Neural cell (in vitro differentiated cells): ENCODE measurements around the gene C1QTNF8. TPM values are rescaled to one million over a fixed set of nuclear protein-coding genes. Genes with fewer than 3 reads are reported as not detected.

Source experiments
- H2AFZ ChIP-seq: fragments of 200-600, 300-800 bp; sonication (generic), shearing (Covaris generic); 2 replicates; pipeline ENCODE4 v1.6.0; 2014; ENCODE audit warnings: low read depth, mild to moderate bottlenecking, antibody characterized with exemption, low read length, moderate library complexity
- H3F3A ChIP-seq: fragments of 200-600 bp; shearing (Covaris generic); 2 replicates; pipeline ENCODE4 v1.6.1; 2016; ENCODE audit warnings: mild to moderate bottlenecking, moderate library complexity, mixed read lengths, antibody characterized with exemption, low read length; ENCODE audit not compliant: insufficient read depth, poor library complexity, severe bottlenecking
- H3K27ac ChIP-seq: fragments of 200-600, 300-800 bp; sonication (generic), shearing (Covaris generic); 2 replicates; pipeline ENCODE4 v1.5.1; 2014; ENCODE audit warnings: mild to moderate bottlenecking, low read length, moderate library complexity
- H3K27me3 ChIP-seq: fragments of 300-800, 200-600 bp; sonication (generic), shearing (Covaris generic); 2 replicates; pipeline ENCODE4 v1.6.0; 2014; ENCODE audit warnings: mild to moderate bottlenecking, low read depth, low read length, moderate library complexity; ENCODE audit not compliant: insufficient read depth
- H3K36me3 ChIP-seq: fragments of 300-800, 200-600 bp; sonication (generic), shearing (Covaris generic); 2 replicates; pipeline ENCODE4 v1.5.1; 2014; ENCODE audit warnings: mild to moderate bottlenecking, antibody characterized with exemption, low read length, moderate library complexity; ENCODE audit not compliant: insufficient read depth
- H3K4me2 ChIP-seq: fragments of 300-800, 200-600 bp; sonication (generic), shearing (Covaris generic); 2 replicates; pipeline ENCODE4 v1.6.0; 2014; ENCODE audit warnings: mild to moderate bottlenecking, low read length
- H3K4me3 ChIP-seq: fragments of 300-800, 200-600 bp; sonication (generic), shearing (Covaris generic); 2 replicates; pipeline ENCODE4 v1.5.1; 2014; ENCODE audit warnings: mild to moderate bottlenecking, low read length, moderate library complexity
- H3K79me2 ChIP-seq: fragments of 200-600 bp; shearing (Covaris generic); replicated peaks from 2 replicates; pipeline ENCODE4 v1.6.0; 2014; ENCODE audit warnings: mild to moderate bottlenecking, low read length, moderate library complexity; ENCODE audit not compliant: insufficient read depth
- H3K9ac ChIP-seq: fragments of 300-800, 200-600 bp; sonication (generic), shearing (Covaris generic); 2 replicates; pipeline ENCODE4 v1.6.1; 2016; ENCODE audit warnings: mild to moderate bottlenecking, low read length, mixed read lengths
- H3K9me2 ChIP-seq: fragments of 200-600 bp; shearing (Covaris generic); 2 replicates; pipeline ENCODE4 v1.6.1; 2016; ENCODE audit warnings: mild to moderate bottlenecking, low read length, mixed read lengths; ENCODE audit not compliant: insufficient read depth
- H3K9me3 ChIP-seq: fragments of 200-600, 300-800 bp; sonication (generic), shearing (Covaris generic); 2 replicates; pipeline ENCODE4 v1.6.1; 2016; ENCODE audit warnings: mild to moderate bottlenecking, mixed run types, low read length, moderate library complexity, mixed read lengths
- H4K20me1 ChIP-seq: fragments of 200-600 bp; shearing (Covaris generic); 2 replicates; pipeline ENCODE4 v1.6.1; 2016; ENCODE audit warnings: mild to moderate bottlenecking, mixed run types; ENCODE audit not compliant: insufficient read depth
- CTCF ChIP-seq: fragments of 450-650 bp; IDR thresholded peaks from 2 replicates; pipeline ENCODE4 v1.5.1; 2014; ENCODE audit warnings: antibody characterized with exemption, mild to moderate bottlenecking, moderate library complexity; ENCODE audit not compliant: poor library complexity, severe bottlenecking
- EP300 ChIP-seq: fragments of 450-650 bp; conservative IDR thresholded peaks from 2 replicates; pipeline ENCODE4 v1.6.1; 2014; ENCODE audit warnings: antibody characterized with exemption, mild to moderate bottlenecking, moderate library complexity; ENCODE audit not compliant: poor library complexity, severe bottlenecking
- EZH2 ChIP-seq: fragments of 200-600, 300-800 bp; shearing (Covaris generic), sonication (generic); IDR thresholded peaks from 2 replicates; pipeline ENCODE4 v1.6.1; 2014; ENCODE audit warnings: antibody characterized with exemption, low read length, borderline replicate concordance, mild to moderate bottlenecking; ENCODE audit not compliant: insufficient read depth, poor library complexity, severe bottlenecking
- MXI1 ChIP-seq: fragments of 450-650 bp; conservative IDR thresholded peaks from 2 replicates; pipeline ENCODE4 v1.6.1; 2014; ENCODE audit warnings: antibody characterized with exemption, mild to moderate bottlenecking; ENCODE audit not compliant: poor library complexity, severe bottlenecking
- POLR2AphosphoS5 ChIP-seq: IDR thresholded peaks from 2 replicates; pipeline ENCODE4 v1.6.1; 2012
- RAD21 ChIP-seq: fragments of 450-650 bp; conservative IDR thresholded peaks from 2 replicates; pipeline ENCODE4 v1.6.1; 2014; ENCODE audit warnings: antibody characterized with exemption, mild to moderate bottlenecking, moderate library complexity
- SMC3 ChIP-seq: fragments of 450-650 bp; conservative IDR thresholded peaks from 2 replicates; pipeline ENCODE4 v1.6.1; 2014; ENCODE audit warnings: antibody characterized with exemption, mild to moderate bottlenecking, moderate library complexity; ENCODE audit not compliant: poor library complexity
- TAF1 ChIP-seq: IDR thresholded peaks from 2 replicates; pipeline ENCODE4 v1.6.1; 2012; ENCODE audit warnings: low read depth
- polyA plus RNA-seq: library from polyadenylated mRNA; depleted of rRNA; stranded (reverse); fragments of >200 nt; gene quantifications from 2 replicates; pipeline ENCODE4 v1.2.3, GENCODE V29; 2014
- TF ChIP-seq, protein P1 (sequence below): IDR thresholded peaks from 2 replicates; pipeline ENCODE4 v1.6.1; 2012; ENCODE audit warnings: borderline replicate concordance

C1QTNF8 gene
- polyA plus RNA-seq, 1 donor from 2014 or later: 0.79 TPM

DNA sequence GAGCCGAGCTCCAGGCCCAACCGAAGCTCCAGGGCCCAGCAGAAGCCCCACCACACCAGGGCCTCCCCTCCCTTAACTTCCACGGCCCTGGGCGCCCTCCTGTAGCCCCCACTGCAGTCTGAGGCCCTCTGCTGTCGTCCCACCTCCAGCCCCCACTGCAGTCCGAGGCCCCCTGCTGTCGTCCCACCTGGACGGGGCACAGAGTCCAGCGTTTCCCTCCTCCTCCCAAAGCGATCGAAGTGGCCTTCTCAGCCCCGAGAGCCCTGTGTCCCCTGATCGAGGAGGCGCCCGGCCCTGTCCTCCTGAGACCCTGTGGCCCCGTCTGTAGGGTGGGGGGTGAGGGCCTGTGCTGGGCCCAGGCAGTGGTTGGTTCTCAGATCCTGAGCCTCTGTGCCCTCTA is 31.1 kb upstream of the C1QTNF8 start:
- TF ChIP-seq SMC3 (no peak), EP300 (no peak), MXI1 (no peak), RAD21 (no peak), EZH2 (no peak), POLR2AphosphoS5 (no peak), TAF1 (no peak), CTCF (no peak)
- TF ChIP-seq, protein P1, sequence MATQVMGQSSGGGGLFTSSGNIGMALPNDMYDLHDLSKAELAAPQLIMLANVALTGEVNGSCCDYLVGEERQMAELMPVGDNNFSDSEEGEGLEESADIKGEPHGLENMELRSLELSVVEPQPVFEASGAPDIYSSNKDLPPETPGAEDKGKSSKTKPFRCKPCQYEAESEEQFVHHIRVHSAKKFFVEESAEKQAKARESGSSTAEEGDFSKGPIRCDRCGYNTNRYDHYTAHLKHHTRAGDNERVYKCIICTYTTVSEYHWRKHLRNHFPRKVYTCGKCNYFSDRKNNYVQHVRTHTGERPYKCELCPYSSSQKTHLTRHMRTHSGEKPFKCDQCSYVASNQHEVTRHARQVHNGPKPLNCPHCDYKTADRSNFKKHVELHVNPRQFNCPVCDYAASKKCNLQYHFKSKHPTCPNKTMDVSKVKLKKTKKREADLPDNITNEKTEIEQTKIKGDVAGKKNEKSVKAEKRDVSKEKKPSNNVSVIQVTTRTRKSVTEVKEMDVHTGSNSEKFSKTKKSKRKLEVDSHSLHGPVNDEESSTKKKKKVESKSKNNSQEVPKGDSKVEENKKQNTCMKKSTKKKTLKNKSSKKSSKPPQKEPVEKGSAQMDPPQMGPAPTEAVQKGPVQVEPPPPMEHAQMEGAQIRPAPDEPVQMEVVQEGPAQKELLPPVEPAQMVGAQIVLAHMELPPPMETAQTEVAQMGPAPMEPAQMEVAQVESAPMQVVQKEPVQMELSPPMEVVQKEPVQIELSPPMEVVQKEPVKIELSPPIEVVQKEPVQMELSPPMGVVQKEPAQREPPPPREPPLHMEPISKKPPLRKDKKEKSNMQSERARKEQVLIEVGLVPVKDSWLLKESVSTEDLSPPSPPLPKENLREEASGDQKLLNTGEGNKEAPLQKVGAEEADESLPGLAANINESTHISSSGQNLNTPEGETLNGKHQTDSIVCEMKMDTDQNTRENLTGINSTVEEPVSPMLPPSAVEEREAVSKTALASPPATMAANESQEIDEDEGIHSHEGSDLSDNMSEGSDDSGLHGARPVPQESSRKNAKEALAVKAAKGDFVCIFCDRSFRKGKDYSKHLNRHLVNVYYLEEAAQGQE: no peak
- H3K27me3 ChIP-seq: no peaks in the 10 kb centered on the region
- H3K9me2 ChIP-seq: no peaks in the 10 kb centered on the region
- no peaks in the 10 kb centered on the region for H3F3A ChIP-seq
- H2AFZ ChIP-seq: no peak overlapping the region
- H3K27ac ChIP-seq: no peak overlapping the region
- H3K9me3 ChIP-seq: no peaks in the 10 kb centered on the region
- H3K4me2 ChIP-seq: no peak overlapping the region
- no peaks in the 10 kb centered on the region for H3K79me2 ChIP-seq
- no peak overlapping the region for H3K9ac ChIP-seq
- H3K36me3 ChIP-seq: no peaks in the 10 kb centered on the region
- no peaks in the 10 kb centered on the region for H4K20me1 ChIP-seq
- H3K4me3 ChIP-seq: no peak overlapping the region

GRCh38 chr16:1126586-1126985 is 30.5 kb upstream of the C1QTNF8 start:
- Histone ChIP-seq H3K27me3 (no peaks in the 10 kb centered on the region), H3K36me3 (no peaks in the 10 kb centered on the region), H3F3A (no peaks in the 10 kb centered on the region), H3K79me2 (no peaks in the 10 kb centered on the region), H3K9me2 (no peaks in the 10 kb centered on the region), H3K4me2 (no peak overlapping the region), H3K9ac (no peak overlapping the region), H3K27ac (no peak overlapping the region), H4K20me1 (no peaks in the 10 kb centered on the region), H2AFZ (no peak overlapping the region), H3K9me3 (no peaks in the 10 kb centered on the region), H3K4me3 (no peak overlapping the region)
- TF ChIP-seq TAF1: no peak
- TF ChIP-seq RAD21: no peak
- TF ChIP-seq POLR2AphosphoS5: no peak
- TF ChIP-seq EP300: no peak
- no peak for TF ChIP-seq CTCF
- TF ChIP-seq EZH2: no peak
- TF ChIP-seq, protein P1: no peak
- TF ChIP-seq SMC3: no peak
- TF ChIP-seq MXI1: no peak
